ENCODE measurements around the gene FOXN3. TPM values are rescaled to one million over a fixed set of nuclear protein-coding genes. Genes with fewer than 3 reads are reported as not detected.

FOXN3 gene
- total RNA-seq, 2 donors from 2014 or later: 61.2 to 84.1 TPM

GRCh38 chr14:89260898-89261297, 156.1 kb downstream of the FOXN3 start:
- peaks cover 8% of the 10 kb centered on the region for H3K4me1 Mint-ChIP-seq
- no peaks in the 10 kb centered on the region for H3K9me3 Mint-ChIP-seq
- 100% methylated on average over 1 of the region's 1 CpG for WGBS, 2 experiments (ENCODE audit: insufficient coverage in 1 of 2, insufficient read length in 1 of 2)

GRCh38 chr14:89259951-89260609, 157.0 kb downstream of the FOXN3 start:
- Mint-ChIP-seq H3K27me3 (ENCODE audit: insufficient read depth) (no peaks in the 10 kb centered on the region), H3K9me3 (no peaks in the 10 kb centered on the region), H3K4me1 (peaks cover under 1% of the 10 kb centered on the region), H3K27ac (no peak overlapping the region), H3K4me3 (no peak overlapping the region), H3K36me3 (ENCODE audit: low read depth) (peaks cover 21% of the 10 kb centered on the region)
- TF ChIP-seq CTCF (conservative IDR thresholded peaks at IDR 0.05): no peak
- Histone ChIP-seq H3K27me3 (ENCODE audit: control insufficient read depth, insufficient read depth, low read length, poor library complexity, severe bottlenecking) (no peaks in the 10 kb centered on the region), H3K9ac (ENCODE audit: extremely low read depth, low read length, poor library complexity, severe bottlenecking) (no peak overlapping the region), H3K4me3 (ENCODE audit: low read length) (no peak overlapping the region), H3K4me1 (ENCODE audit: control insufficient read depth, insufficient read depth, low read length) (no peaks in the 10 kb centered on the region), H3K36me3 (ENCODE audit: control insufficient read depth, insufficient read depth, low read length) (no peaks in the 10 kb centered on the region), H3K9me3 (ENCODE audit: control insufficient read depth, low read length) (no peaks in the 10 kb centered on the region), H3K27ac (ENCODE audit: low read depth, low read length) (no peak overlapping the region)
- WGBS, 2 experiments (ENCODE audit: insufficient coverage in 1 of 2, insufficient read length in 1 of 2): 77 to 87% methylated on average over 6 to 15 of the region's 15 CpGs
- DNase-seq: no peak

More at GRCh38 chr14:89260898-89261297, 156.1 kb downstream of the FOXN3 start:
- H3K4me3 Mint-ChIP-seq: no peak overlapping the region
- no peaks in the 10 kb centered on the region for H3K4me1 ChIP-seq (ENCODE audit: control insufficient read depth, insufficient read depth, low read length)
- no peak overlapping the region for H3K27ac ChIP-seq (ENCODE audit: low read depth, low read length)
- no peaks in the 10 kb centered on the region for H3K27me3 Mint-ChIP-seq (ENCODE audit: insufficient read depth)
- no peaks in the 10 kb centered on the region for H3K36me3 ChIP-seq (ENCODE audit: control insufficient read depth, insufficient read depth, low read length)
- H3K27me3 ChIP-seq (ENCODE audit: control insufficient read depth, insufficient read depth, low read length, poor library complexity, severe bottlenecking): no peaks in the 10 kb centered on the region
- DNase-seq: no peak
- H3K27ac Mint-ChIP-seq: no peak overlapping the region
- TF ChIP-seq CTCF (conservative IDR thresholded peaks at IDR 0.05): no peak
- no peak overlapping the region for H3K4me3 ChIP-seq (ENCODE audit: low read length)
- H3K36me3 Mint-ChIP-seq (ENCODE audit: low read depth): peaks cover 18% of the 10 kb centered on the region
- H3K9ac ChIP-seq (ENCODE audit: extremely low read depth, low read length, poor library complexity, severe bottlenecking): no peak overlapping the region
- no peaks in the 10 kb centered on the region for H3K9me3 ChIP-seq (ENCODE audit: control insufficient read depth, low read length)

DNA sequence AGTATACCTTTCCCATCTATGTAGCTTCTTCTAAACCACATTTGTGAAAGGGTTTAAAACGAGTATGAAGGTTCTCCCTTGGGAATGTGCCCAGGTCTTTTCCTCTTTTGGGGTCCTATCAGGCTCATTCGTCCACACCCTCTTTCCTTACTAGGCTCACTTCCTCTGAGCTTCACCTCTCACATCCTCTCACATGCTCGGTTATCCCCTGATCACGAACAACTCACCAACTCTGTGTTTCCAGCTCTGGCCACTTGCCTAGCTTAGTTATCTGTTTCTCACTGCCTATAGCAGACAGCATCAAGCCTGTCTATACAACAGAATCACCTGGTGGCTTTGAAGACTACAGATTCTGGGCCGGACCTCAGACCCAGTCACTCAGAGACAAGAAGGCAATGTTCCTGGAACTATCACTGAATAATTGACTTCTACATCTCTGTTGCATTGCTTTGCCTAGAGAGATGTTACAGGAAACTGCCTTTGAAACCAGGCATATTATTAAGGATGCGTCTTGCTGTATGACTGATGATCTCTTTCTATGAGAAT, 158.2 kb downstream of the FOXN3 start:
- peaks cover under 1% of the 10 kb centered on the region for H3K4me1 Mint-ChIP-seq
- no peaks in the 10 kb centered on the region for H3K27me3 Mint-ChIP-seq (ENCODE audit: insufficient read depth)

More for the DNA sequence above, 158.2 kb downstream of the FOXN3 start:
- no peaks in the 10 kb centered on the region for H3K36me3 ChIP-seq (ENCODE audit: control insufficient read depth, insufficient read depth, low read length)
- H3K27ac ChIP-seq (ENCODE audit: low read depth, low read length): no peak overlapping the region
- Mint-ChIP-seq H3K27ac (no peak overlapping the region), H3K36me3 (ENCODE audit: low read depth) (peaks cover 23% of the 10 kb centered on the region), H3K9me3 (no peaks in the 10 kb centered on the region), H3K4me3 (no peak overlapping the region)
- H3K9ac ChIP-seq (ENCODE audit: extremely low read depth, low read length, poor library complexity, severe bottlenecking): no peak overlapping the region
- DNase-seq: no peak
- no peaks in the 10 kb centered on the region for H3K4me1 ChIP-seq (ENCODE audit: control insufficient read depth, insufficient read depth, low read length)
- 96 to 100% methylated on average over 5 to 6 of the region's 6 CpGs for WGBS, 2 experiments (ENCODE audit: insufficient coverage in 1 of 2, insufficient read length in 1 of 2)
- no peaks in the 10 kb centered on the region for H3K27me3 ChIP-seq (ENCODE audit: control insufficient read depth, insufficient read depth, low read length, poor library complexity, severe bottlenecking)
- H3K4me3 ChIP-seq (ENCODE audit: low read length): no peak overlapping the region
- no peak for TF ChIP-seq CTCF (conservative IDR thresholded peaks at IDR 0.05)
- no peaks in the 10 kb centered on the region for H3K9me3 ChIP-seq (ENCODE audit: control insufficient read depth, low read length)
